Sigmoid colon (tissue), 7 donors: ENCODE results near the gene USP43. TPM values are rescaled to one million over a fixed set of nuclear protein-coding genes. Genes with fewer than 3 reads are reported as not detected.

Experiments
- DNase-seq: peaks from one replicate; pipeline ENCODE4 v3.0.0-alpha.2; 2019
- H3K27ac ChIP-seq, 4 donors: fragments of 200-600 bp; sonication (generic); one replicate each; pipeline ENCODE4 v1.5.1; 2016 to 2019; ENCODE audit warnings: mild to moderate bottlenecking in 1 of 4
- H3K27me3 ChIP-seq, 3 donors: fragments of 200-600 bp; sonication (generic); one replicate each; pipeline ENCODE4 v1.5.1; 2019; ENCODE audit warnings: mild to moderate bottlenecking in 1 of 3
- H3K36me3 ChIP-seq, 4 donors: fragments of 200-600 bp; sonication (generic); one replicate each; pipeline ENCODE4 v1.5.1; 2016 to 2019
- H3K4me1 ChIP-seq, 4 donors: fragments of 200-600 bp; sonication (generic); one replicate each; pipeline ENCODE4 v1.5.1; 2017 to 2019
- H3K4me3 ChIP-seq, 4 donors: fragments of 200-600 bp; sonication (generic); one replicate each; pipeline ENCODE4 v1.5.1; 2017 to 2019; ENCODE audit warnings: mild to moderate bottlenecking in 2 of 4, moderate library complexity in 1 of 4
- H3K9me3 ChIP-seq, 4 donors: fragments of 200-600 bp in 3 of 4; sonication (generic) in 3 of 4; one replicate each; pipeline versions ENCODE4 v1.5.1 to v1.6.1; 2013 to 2019
- EP300 ChIP-seq, 4 donors: sonication (generic); formaldehyde crosslinking; IDR thresholded peaks; one replicate each; pipeline ENCODE4 v1.6.1; 2017; ENCODE audit warnings: antibody characterized with exemption in 4 of 4
- POLR2A ChIP-seq, 2 donors: fragments of 450-650 bp; IDR thresholded peaks; one replicate each; pipeline ENCODE4 v1.6.1; 2016; ENCODE audit warnings: antibody characterized with exemption in 2 of 2, mild to moderate bottlenecking in 2 of 2, moderate library complexity in 2 of 2
- POLR2AphosphoS5 ChIP-seq, 4 donors: sonication (generic); formaldehyde crosslinking; IDR thresholded peaks; one replicate each; pipeline ENCODE4 v1.6.1; 2017; ENCODE audit warnings: antibody characterized with exemption in 4 of 4
- WGBS, 2 donors: extraction: QIAGEN DNeasy Blood & Tissue Kit; methylation state at CpG; one replicate each; pipeline ENCODE4 v1.1.7; 2013; 5-methylcytosine and 5-hydroxymethylcytosine counted together
- intact Hi-C: fragments of 100-400 bp; cut with DNase I; formaldehyde crosslinking; loops from one replicate; pipeline ENCODE4 v1.15.1; 2023
- polyA plus RNA-seq, 3 donors: library from polyadenylated mRNA; stranded (reverse); fragments of 200-250 nt; gene quantifications; one replicate each; pipeline ENCODE4 v1.2.3, GENCODE V29; 2013
- total RNA-seq, 4 donors: library from RNA; depleted of rRNA; stranded (reverse); fragments of >200 nt; gene quantifications; one replicate each; pipeline ENCODE4 v1.1.0, GENCODE V29; 2016
- TF ChIP-seq, protein P1 (sequence below), 4 experiments: fragments of 450-650 bp in 3 of 4; fragments of 200-600 bp in 1 of 4; IDR thresholded peaks; one replicate each; pipeline ENCODE4 v1.5.1; 2016 to 2019; ENCODE audit warnings: antibody characterized with exemption in 4 of 4, mild to moderate bottlenecking in 3 of 4, moderate library complexity in 2 of 4
- donor health status: healthy with polysubstance abuse.
- donor health status: Bipolar disorder and iron deficiency.
- donor health status: healthy.

The USP43 gene
- total and polyA plus RNA-seq, 7 donors = under 0.01 to 6.9 (median 4.2) TPM; not detected in 2

DNA sequence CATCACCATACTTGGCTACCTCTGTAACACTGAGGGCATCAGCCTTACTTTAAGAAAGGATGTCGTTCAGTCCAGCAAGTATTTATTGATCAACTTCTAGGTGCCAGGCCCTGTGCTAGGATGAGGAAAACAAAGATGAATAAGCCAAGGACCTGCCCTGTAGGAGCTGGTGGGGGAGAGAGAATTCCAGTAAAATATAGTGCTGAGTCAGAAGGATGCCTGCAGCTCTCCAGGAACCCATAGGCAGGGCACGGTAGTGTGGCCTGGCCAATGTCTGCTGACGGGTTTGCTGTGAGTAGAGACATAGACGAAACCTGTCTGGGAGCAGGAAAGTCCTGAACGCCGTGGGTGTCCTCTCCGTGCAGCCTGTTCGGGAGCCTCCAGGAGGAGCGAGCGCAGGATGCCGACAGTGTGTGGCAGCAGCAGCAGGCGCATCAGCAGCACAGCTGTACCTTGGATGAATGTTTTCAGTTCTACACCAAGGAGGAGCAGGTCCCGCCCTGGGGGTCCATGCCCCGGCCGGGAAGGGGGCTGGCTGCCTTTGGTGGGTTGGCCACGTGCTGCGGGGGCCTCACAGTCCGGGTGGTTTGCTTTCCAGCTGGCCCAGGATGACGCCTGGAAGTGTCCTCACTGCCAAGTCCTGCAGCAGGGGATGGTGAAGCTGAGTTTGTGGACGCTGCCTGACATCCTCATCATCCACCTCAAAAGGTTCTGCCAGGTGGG, 55.6 kb downstream of the USP43 start:
- no peak for TF ChIP-seq POLR2AphosphoS5 (IDR thresholded peaks at IDR 0.05)
- TF ChIP-seq, protein P1, sequence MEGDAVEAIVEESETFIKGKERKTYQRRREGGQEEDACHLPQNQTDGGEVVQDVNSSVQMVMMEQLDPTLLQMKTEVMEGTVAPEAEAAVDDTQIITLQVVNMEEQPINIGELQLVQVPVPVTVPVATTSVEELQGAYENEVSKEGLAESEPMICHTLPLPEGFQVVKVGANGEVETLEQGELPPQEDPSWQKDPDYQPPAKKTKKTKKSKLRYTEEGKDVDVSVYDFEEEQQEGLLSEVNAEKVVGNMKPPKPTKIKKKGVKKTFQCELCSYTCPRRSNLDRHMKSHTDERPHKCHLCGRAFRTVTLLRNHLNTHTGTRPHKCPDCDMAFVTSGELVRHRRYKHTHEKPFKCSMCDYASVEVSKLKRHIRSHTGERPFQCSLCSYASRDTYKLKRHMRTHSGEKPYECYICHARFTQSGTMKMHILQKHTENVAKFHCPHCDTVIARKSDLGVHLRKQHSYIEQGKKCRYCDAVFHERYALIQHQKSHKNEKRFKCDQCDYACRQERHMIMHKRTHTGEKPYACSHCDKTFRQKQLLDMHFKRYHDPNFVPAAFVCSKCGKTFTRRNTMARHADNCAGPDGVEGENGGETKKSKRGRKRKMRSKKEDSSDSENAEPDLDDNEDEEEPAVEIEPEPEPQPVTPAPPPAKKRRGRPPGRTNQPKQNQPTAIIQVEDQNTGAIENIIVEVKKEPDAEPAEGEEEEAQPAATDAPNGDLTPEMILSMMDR (IDR thresholded peaks at IDR 0.05) = no peak
- no peak for TF ChIP-seq POLR2A (IDR thresholded peaks at IDR 0.05)
- no peak for TF ChIP-seq EP300 (IDR thresholded peaks at IDR 0.05)
- H3K36me3 ChIP-seq = no peaks in the 10 kb centered on the region
- DNase-seq = no peak
- 79 to 87% methylated on average over 20 of the region's 20 CpGs for WGBS, 2 donors
- H3K9me3 ChIP-seq = no peaks in the 10 kb centered on the region
- peaks cover 0 to 6% (median 2%) of the 10 kb centered on the region in 4 donors for H3K4me1 ChIP-seq
- H3K27ac ChIP-seq = no peak overlapping the region
- H3K4me3 ChIP-seq = no peak overlapping the region
- intact Hi-C loops = no loop called here
- H3K27me3 ChIP-seq = no peaks in the 10 kb centered on the region

DNA sequence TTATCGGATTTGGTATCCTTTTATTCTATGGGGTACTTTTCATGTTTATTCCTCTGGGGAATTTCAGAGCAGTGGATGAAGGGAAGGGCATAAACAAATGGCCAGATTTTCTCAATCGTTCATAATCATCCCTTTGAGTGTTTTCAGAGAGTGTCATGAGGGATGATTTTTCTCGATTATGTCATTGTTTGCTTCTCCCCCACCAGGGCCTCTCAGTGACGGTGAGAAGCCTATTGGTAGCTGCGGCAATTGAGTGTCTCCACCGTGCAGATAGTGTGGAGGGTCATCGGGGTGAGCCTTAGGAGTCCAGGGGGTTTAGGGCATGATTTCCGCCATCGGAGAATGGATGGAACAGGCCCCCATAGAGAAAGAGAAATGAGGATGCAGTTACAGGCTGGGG, 57.2 kb downstream of the USP43 start:
- no peaks in the 10 kb centered on the region for H3K9me3 ChIP-seq
- TF ChIP-seq POLR2A (IDR thresholded peaks at IDR 0.05) (no peak), EP300 (IDR thresholded peaks at IDR 0.05) (no peak), POLR2AphosphoS5 (IDR thresholded peaks at IDR 0.05) (no peak)
- TF ChIP-seq, protein P1 (IDR thresholded peaks at IDR 0.05) = no peak
- no peak overlapping the region for H3K4me3 ChIP-seq
- no peak overlapping the region for H3K27ac ChIP-seq
- no peak for DNase-seq
- WGBS, 2 donors = 87 to 94% methylated on average over 9 of the region's 9 CpGs
- H3K27me3 ChIP-seq = no peaks in the 10 kb centered on the region
- H3K4me1 ChIP-seq = peaks cover 0 to 6% (median 2%) of the 10 kb centered on the region in 4 donors
- intact Hi-C loops = no loop called here
- H3K36me3 ChIP-seq = no peaks in the 10 kb centered on the region

DNA sequence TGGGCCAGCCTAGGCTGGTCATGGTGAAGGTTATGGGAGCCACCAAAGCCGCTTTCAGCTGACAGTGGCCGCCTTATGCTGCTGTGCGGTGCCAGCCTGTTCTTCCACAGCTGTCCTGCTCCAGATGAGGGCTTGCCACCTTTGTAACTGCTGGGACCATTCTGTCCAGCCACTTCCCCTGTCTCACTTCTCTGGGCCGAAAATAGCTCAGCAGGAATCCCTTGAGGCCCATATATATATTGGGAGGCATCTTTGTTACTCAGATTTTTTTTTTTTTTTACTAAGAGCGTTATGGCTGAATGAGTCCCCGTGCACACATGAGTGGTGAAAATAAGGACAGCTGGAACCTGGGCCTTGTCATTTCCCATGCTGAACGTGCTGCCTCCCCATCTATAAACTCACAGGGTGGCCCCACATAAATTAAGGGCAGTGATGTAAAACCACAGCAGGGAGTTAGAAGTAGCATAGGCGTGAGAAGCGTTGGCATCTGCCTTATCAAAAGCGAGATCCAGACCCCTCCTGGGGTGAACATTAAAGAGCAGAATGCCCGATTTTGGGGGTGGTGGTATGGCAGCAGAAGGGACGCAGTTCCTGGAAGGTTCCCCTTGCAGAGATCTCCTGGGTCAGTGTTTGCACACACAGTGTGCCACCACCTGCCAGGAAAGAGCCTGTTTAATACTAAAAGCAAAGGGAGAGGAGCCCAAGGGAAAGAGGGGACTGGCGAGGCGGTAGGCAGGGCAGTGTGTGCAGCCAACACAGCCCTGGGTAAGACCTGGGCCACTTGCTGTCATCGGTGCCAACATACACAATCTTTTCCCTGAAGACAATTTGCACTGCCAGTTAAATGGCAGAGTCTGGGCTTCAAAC, 57.8 kb downstream of the USP43 start:
- Histone ChIP-seq H3K36me3 (no peaks in the 10 kb centered on the region), H3K27ac (no peak overlapping the region), H3K27me3 (no peaks in the 10 kb centered on the region), H3K9me3 (no peaks in the 10 kb centered on the region), H3K4me3 (no peak overlapping the region), H3K4me1 (peaks cover 0 to 6% (median 2%) of the 10 kb centered on the region in 4 donors)
- no peak for TF ChIP-seq EP300 (IDR thresholded peaks at IDR 0.05)
- TF ChIP-seq, protein P1 (IDR thresholded peaks at IDR 0.05) = no peak
- no peak for TF ChIP-seq POLR2A (IDR thresholded peaks at IDR 0.05)
- TF ChIP-seq POLR2AphosphoS5 (IDR thresholded peaks at IDR 0.05) = no peak
- intact Hi-C loops = no loop called here
- WGBS, 2 donors = 78 to 93% methylated on average over 15 of the region's 15 CpGs
- DNase-seq = no peak

DNA sequence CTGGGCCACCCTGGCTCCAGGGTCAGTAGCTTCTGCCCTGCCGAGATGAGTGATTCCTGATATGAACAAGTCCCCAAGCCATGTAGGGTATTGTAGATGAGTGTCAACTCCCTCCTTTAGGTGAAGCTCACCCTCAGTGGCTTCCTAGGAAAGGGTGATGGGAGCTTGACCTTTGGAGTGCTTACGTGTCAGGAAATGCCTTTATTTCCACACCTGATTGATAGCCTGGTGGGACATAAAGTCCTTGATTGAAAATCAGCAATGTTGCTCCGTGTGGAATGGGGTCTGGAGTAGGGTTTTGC, 58.4 kb downstream of the USP43 start:
- no peak for TF ChIP-seq POLR2AphosphoS5 (IDR thresholded peaks at IDR 0.05)
- TF ChIP-seq POLR2A (IDR thresholded peaks at IDR 0.05) = no peak
- TF ChIP-seq, protein P1 (IDR thresholded peaks at IDR 0.05) = no peak
- no peak for TF ChIP-seq EP300 (IDR thresholded peaks at IDR 0.05)
- 78 to 83% methylated on average over 3 of the region's 3 CpGs for WGBS, 2 donors
- H3K4me1 ChIP-seq = peaks cover 0 to 6% (median 2%) of the 10 kb centered on the region in 4 donors
- intact Hi-C loops = no loop called here
- no peak overlapping the region for H3K27ac ChIP-seq
- H3K9me3 ChIP-seq = no peaks in the 10 kb centered on the region
- H3K4me3 ChIP-seq = no peak overlapping the region
- no peaks in the 10 kb centered on the region for H3K27me3 ChIP-seq
- H3K36me3 ChIP-seq = no peaks in the 10 kb centered on the region
- DNase-seq = no peak
